K562 (cell line): ENCODE results near the gene SLC34A2. TPM values are rescaled to one million over a fixed set of nuclear protein-coding genes. Genes with fewer than 3 reads are reported as not detected.

Experiments used
- ATAC-seq: fragments of 200-7000 bp; cut with Tn5 transposase; 3 replicates; pipeline ENCODE4 v1.9.1; 2020; ENCODE audit warnings: moderate library complexity
- BruUV-seq: library from RNA; stranded (reverse); fragments of 400-500 nt; replicated peaks from 2 replicates; lab custom pipeline; 2021; lab: Mats Ljungman, UMichigan
- CTCF ChIA-PET: fragments of 300-600 bp; formaldehyde crosslinking; extraction: SDS; loops from one replicate; lab custom pipeline; 2021; ENCODE audit warnings: low intra/inter-chr PET ratio; lab: Yijun Ruan, JAX
- POLR2A ChIA-PET: fragments of 300-600, 350-650 bp; sonication (Branson Sonifier 250); formaldehyde crosslinking; extraction: SDS; loops from one replicate; lab custom pipeline; 2021; ENCODE audit warnings: antibody characterized with exemption, inconsistent platforms; lab: Yijun Ruan, JAX
- DNase-seq, 4 experiments: peaks; one replicate each; pipeline versions ENCODE4 v3.0.0 to v3.0.0-alpha.2; 2011 to 2018; ENCODE audit warnings: low spot score in 3 of 4, mixed read lengths in 3 of 4; ENCODE audit errors: extremely low read depth in 1 of 4
- FAIRE-seq: peaks from 2 replicates; lab custom pipeline; 2011; peaks lifted over from hg19 to GRCh38; lab: Jason Lieb, UNC
- H2AFZ ChIP-seq: 2 replicates; pipeline ENCODE4 v1.6.0; 2011; ENCODE audit warnings: low read depth, low read length, control low read depth, inconsistent platforms
- H3K27ac ChIP-seq: fragments of 200-600 bp; 3 replicates; pipeline ENCODE4 v1.8.0; 2011; ENCODE audit warnings: low read depth, mild to moderate bottlenecking, control low read depth, inconsistent platforms, low read length, moderate library complexity, mixed read lengths; ENCODE audit errors: extremely low read depth
- H3K27me3 ChIP-seq, 2 experiments: fragments of 300-600 bp in 1 of 2; 2 replicates in 1 of 2; 3 replicates in 1 of 2; pipeline versions ENCODE4 v1.6.0 to v1.8.0; 2011; ENCODE audit warnings: inconsistent platforms in 2 of 2, low read length in 2 of 2, mild to moderate bottlenecking in 1 of 2, mixed read lengths in 1 of 2, moderate library complexity in 1 of 2; ENCODE audit not compliant: control insufficient read depth in 2 of 2, insufficient read depth in 2 of 2
- H3K36me3 ChIP-seq: fragments of 300-600 bp; 3 replicates; pipeline ENCODE4 v1.8.0; 2011; ENCODE audit warnings: mild to moderate bottlenecking, low read length, inconsistent platforms; ENCODE audit not compliant: control insufficient read depth, insufficient read depth
- H3K4me1 ChIP-seq, 2 experiments: fragments of 200-600 bp in 1 of 2; replicated peaks in 1 of 2; 2 replicates in 1 of 2; 3 replicates in 1 of 2; pipeline versions ENCODE4 v1.5.1 to v1.8.0; 2011; ENCODE audit warnings: inconsistent platforms in 2 of 2, low read length in 2 of 2, mild to moderate bottlenecking in 1 of 2, mixed read lengths in 1 of 2, moderate library complexity in 1 of 2; ENCODE audit not compliant: control insufficient read depth in 2 of 2, insufficient read depth in 2 of 2
- H3K4me2 ChIP-seq: 2 replicates; pipeline ENCODE4 v1.6.1; 2011; ENCODE audit warnings: low read length, control low read depth, inconsistent platforms, mixed read lengths; ENCODE audit not compliant: insufficient read depth
- H3K4me3 ChIP-seq: fragments of 200-600 bp; sonication (generic), shearing (Covaris generic); 2 replicates; pipeline ENCODE4 v1.5.1; 2016; ENCODE audit warnings: control low read depth, inconsistent platforms
- H3K79me2 ChIP-seq: fragments of 200-600 bp; 3 replicates; pipeline ENCODE4 v1.8.0; 2011; ENCODE audit warnings: low read length, inconsistent platforms; ENCODE audit not compliant: control insufficient read depth, insufficient read depth
- H3K9ac ChIP-seq, 2 experiments: 2 replicates each; pipeline versions ENCODE4 v1.6.0 to v1.6.1; 2011; ENCODE audit warnings: low read depth in 2 of 2, low read length in 2 of 2, control low read depth in 1 of 2, inconsistent platforms in 1 of 2, mild to moderate bottlenecking in 1 of 2, mixed read lengths in 1 of 2; ENCODE audit not compliant: insufficient read depth in 1 of 2
- H3K9me1 ChIP-seq: one replicate; pipeline ENCODE4 v1.6.0; 2011; ENCODE audit warnings: inconsistent platforms, mild to moderate bottlenecking, low read length, moderate library complexity; ENCODE audit not compliant: control insufficient read depth, insufficient read depth
- H3K9me3 ChIP-seq: replicated peaks from 2 replicates; pipeline ENCODE4 v1.5.1; 2011; ENCODE audit warnings: low read depth, low read length, inconsistent platforms; ENCODE audit not compliant: control insufficient read depth, insufficient read depth
- H4K20me1 ChIP-seq: replicated peaks from 2 replicates; pipeline ENCODE4 v1.6.1; 2011; ENCODE audit warnings: low read length, inconsistent platforms, mixed read lengths; ENCODE audit not compliant: control insufficient read depth, insufficient read depth
- MEF2D ChIP-seq: conservative IDR thresholded peaks from 2 replicates; pipeline ENCODE4 v1.6.1; 2016; ENCODE audit warnings: low read depth, missing genetic modification characterization, missing compliant biosample characterization
- RFX5 ChIP-seq: IDR thresholded peaks from 2 replicates; pipeline ENCODE4 v1.6.1; 2011; ENCODE audit warnings: low read depth, mild to moderate bottlenecking, improper control_type of control experiment, low read length
- ZEB2 ChIP-seq: fragments of 450-650 bp; IDR thresholded peaks from 2 replicates; pipeline ENCODE4 v1.6.1; 2016
- ZFX ChIP-seq: sonication (generic); formaldehyde crosslinking; IDR thresholded peaks from 2 replicates; pipeline ENCODE4 v1.8.0; 2022; ENCODE audit warnings: mild to moderate bottlenecking, missing genetic modification reagents, moderate library complexity
- ZNF263 ChIP-seq: sonication (generic); formaldehyde crosslinking; IDR thresholded peaks from 2 replicates; pipeline ENCODE4 v1.8.0; 2022; ENCODE audit warnings: mild to moderate bottlenecking, missing genetic modification reagents, borderline replicate concordance
- ZNF398 ChIP-seq: fragments of 250-450 bp; sonication (Bioruptor Pico); IDR thresholded peaks from 2 replicates; pipeline ENCODE4 v1.8.0; 2021; ENCODE audit warnings: moderate library complexity, mild to moderate bottlenecking, inconsistent platforms
- WGBS: fragments of 100-300 bp; shearing (Covaris generic); methylation state at CpG from one replicate; pipeline ENCODE4 v1.1.6; 2016; ENCODE audit warnings: low coverage, mixed read lengths; ENCODE audit not compliant: insufficient coverage; ENCODE audit errors: missing lambda C conversion rate; 5-methylcytosine and 5-hydroxymethylcytosine counted together
- in situ Hi-C: fragments of 300-500 bp; cut with MboI; formaldehyde crosslinking; loops from 4 replicates; pipeline ENCODE4 v1.15.0; 2018; ENCODE audit warnings: inconsistent platforms, mixed read lengths
- intact Hi-C: fragments of 100-400 bp; cut with micrococcal nuclease; formaldehyde crosslinking; loops from 2 replicates; pipeline ENCODE4 v1.14.2; 2022
- polyA plus RNA-seq, 8 experiments: library from polyadenylated mRNA; depleted of rRNA in 4 of 8; stranded (reverse) in 5 of 8; unstranded in 3 of 8; fragments of >200 nt; fragmentation: Nextera tagmentation in 2 of 8; fragmentation: Illumina TruSeq in 1 of 8; extraction: Ambion mirVana in 2 of 8; extraction: Trizol in 1 of 8; gene quantifications; 2 replicates each; pipeline versions ENCODE4 v1.2.1 to v1.2.3, GENCODE V29; 2011 to 2014; ENCODE audit warnings: inconsistent platforms in 1 of 8, missing spikeins in 1 of 8
- total RNA-seq, 7 experiments: library from RNA; depleted of rRNA in 6 of 7; stranded (reverse); fragments of >200 nt in 6 of 7; fragmentation: Illumina TruSeq in 2 of 7; extraction: Trizol in 2 of 7; gene quantifications; 2 replicates each; pipeline versions ENCODE4 v1.2.1 to v1.2.3, GENCODE V29; 2011 to 2021; ENCODE audit warnings: low replicate concordance in 1 of 7

SLC34A2 gene
- total and polyA plus RNA-seq, 9 of the 15 experiments (the other 6 are each of a cell fraction or from before 2014, with no cell fraction given): 1.5 TPM; not detected in 8

- TF ChIP-seq ZFX: no peak
- TF ChIP-seq MEF2D (tag): no peak
- TF ChIP-seq ZEB2: no peak
- no peak for TF ChIP-seq RFX5
- TF ChIP-seq, all 486 proteins: peak for 0
Measured at GRCh38 chr4:25677157-25677556, 21.5 kb downstream of the SLC34A2 start (continued).

- Histone ChIP-seq H3K27ac (no peak overlapping the region), H3K4me2 (no peak overlapping the region), H3K4me1 (peaks cover 0 to 4% of the 10 kb centered on the region in 2 experiments; a peak in 1 of 5 replicates), H3K9ac (no peak overlapping the region), H3K9me3 (no peaks in the 10 kb centered on the region), H3K36me3 (no peaks in the 10 kb centered on the region), H2AFZ (no peak overlapping the region), H3K4me3 (no peak overlapping the region), H3K9me1 (no peaks in the 10 kb centered on the region), H4K20me1 (no peaks in the 10 kb centered on the region; the same call in 1 of the 2 replicates), H3K79me2 (no peaks in the 10 kb centered on the region), H3K27me3 (peaks cover 8 to 47% of the 10 kb centered on the region in 2 experiments; a peak in 3 of 5 replicates)
- BruUV-seq: no TSS peak
- FAIRE-seq (no peak), ATAC-seq (no peak), DNase-seq (no peak)
- POLR2A ChIA-PET: no interaction called here
- intact Hi-C loops (no loop called here), in situ Hi-C loops (no loop called here)
- CTCF ChIA-PET: no interaction called here
- 2% methylated on average over 5 of the region's 5 CpGs for WGBS
- TF ChIP-seq ZNF398 (CRISPR knock-in tag) (no peak), ZNF263 (CRISPR knock-in tag) (peak; percentile 77; the same call in 1 of the 2 replicates)
Measured at GRCh38 chr4:25677943-25678342, 22.3 kb downstream of the SLC34A2 start.
